ENCODE measurements around the gene PHLDB2. TPM values are rescaled to one million over a fixed set of nuclear protein-coding genes. Genes with fewer than 3 reads are reported as not detected.
A peak's percentile ranks its signal among the peaks of the same experiment; 100 is the strongest.

The PHLDB2 gene
- total and polyA plus RNA-seq, 12 donors, result 6.2 to 39.6 (median 13.9) TPM

- WGBS, 4 donors, result 82 to 87% (median 86%) methylated on average over 2 of the region's 2 CpGs
- H3K36me3 ChIP-seq (replicated peaks in 1 of 2), result no peaks in the 10 kb centered on the region
- H3K27me3 ChIP-seq, result no peaks in the 10 kb centered on the region
- no peak for TF ChIP-seq POLR2A (IDR thresholded peaks at IDR 0.05)
- no peak for TF ChIP-seq CTCF (IDR thresholded peaks at IDR 0.05)
- no peak overlapping the region for H3K4me3 ChIP-seq
- DNase-seq, result no peak
- no peak overlapping the region for H3K27ac ChIP-seq
- intact Hi-C loops (cut with DNase I), result no loop called here
- no peaks in the 10 kb centered on the region for H3K9me3 ChIP-seq (replicated peaks in 1 of 3)
- H3K4me1 ChIP-seq (replicated peaks in 1 of 2), result peaks cover 0 to 8% of the 10 kb centered on the region in 2 donors
Measured at GRCh38 chr3:112000966-112001365, 141.9 kb downstream of the PHLDB2 start.

GRCh38 chr3:112001526-112001925 is 142.5 kb downstream of the PHLDB2 start:
- Histone ChIP-seq H3K4me1 (replicated peaks in 1 of 2) (peaks cover 0 to 8% of the 10 kb centered on the region in 2 donors), H3K36me3 (replicated peaks in 1 of 2) (no peaks in the 10 kb centered on the region), H3K27ac (no peak overlapping the region), H3K9me3 (replicated peaks in 1 of 3) (no peaks in the 10 kb centered on the region), H3K4me3 (no peak overlapping the region), H3K27me3 (no peaks in the 10 kb centered on the region)
- TF ChIP-seq CTCF (IDR thresholded peaks at IDR 0.05) (no peak), POLR2A (IDR thresholded peaks at IDR 0.05) (no peak)
- intact Hi-C loops (cut with DNase I), result no loop called here
- DNase-seq, result peak in 1 of 7 donors; percentile 59
- WGBS, 4 donors, result 90 to 100% (median 95%) methylated on average over 2 of the region's 2 CpGs

GRCh38 chr3:112002096-112002971 is 143.3 kb downstream of the PHLDB2 start:
- no peaks in the 10 kb centered on the region for H3K9me3 ChIP-seq (replicated peaks in 1 of 3)
- intact Hi-C loops (cut with DNase I), result no loop called here

More at GRCh38 chr3:112002096-112002971, 143.3 kb downstream of the PHLDB2 start:
- Histone ChIP-seq H3K27ac (no peak overlapping the region), H3K27me3 (no peaks in the 10 kb centered on the region), H3K4me3 (no peak overlapping the region), H3K36me3 (replicated peaks in 1 of 2) (no peaks in the 10 kb centered on the region), H3K4me1 (replicated peaks in 1 of 2) (peaks cover 0 to 8% of the 10 kb centered on the region in 2 donors)
- DNase-seq, result no peak
- TF ChIP-seq POLR2A (IDR thresholded peaks at IDR 0.05), result no peak
- no peak for TF ChIP-seq CTCF (IDR thresholded peaks at IDR 0.05)
- 70 to 77% (median 72%) methylated on average over 8 of the region's 8 CpGs for WGBS, 4 donors
